ENCODE measurements around the gene CRACDL.

Gene CRACDL

DNA sequence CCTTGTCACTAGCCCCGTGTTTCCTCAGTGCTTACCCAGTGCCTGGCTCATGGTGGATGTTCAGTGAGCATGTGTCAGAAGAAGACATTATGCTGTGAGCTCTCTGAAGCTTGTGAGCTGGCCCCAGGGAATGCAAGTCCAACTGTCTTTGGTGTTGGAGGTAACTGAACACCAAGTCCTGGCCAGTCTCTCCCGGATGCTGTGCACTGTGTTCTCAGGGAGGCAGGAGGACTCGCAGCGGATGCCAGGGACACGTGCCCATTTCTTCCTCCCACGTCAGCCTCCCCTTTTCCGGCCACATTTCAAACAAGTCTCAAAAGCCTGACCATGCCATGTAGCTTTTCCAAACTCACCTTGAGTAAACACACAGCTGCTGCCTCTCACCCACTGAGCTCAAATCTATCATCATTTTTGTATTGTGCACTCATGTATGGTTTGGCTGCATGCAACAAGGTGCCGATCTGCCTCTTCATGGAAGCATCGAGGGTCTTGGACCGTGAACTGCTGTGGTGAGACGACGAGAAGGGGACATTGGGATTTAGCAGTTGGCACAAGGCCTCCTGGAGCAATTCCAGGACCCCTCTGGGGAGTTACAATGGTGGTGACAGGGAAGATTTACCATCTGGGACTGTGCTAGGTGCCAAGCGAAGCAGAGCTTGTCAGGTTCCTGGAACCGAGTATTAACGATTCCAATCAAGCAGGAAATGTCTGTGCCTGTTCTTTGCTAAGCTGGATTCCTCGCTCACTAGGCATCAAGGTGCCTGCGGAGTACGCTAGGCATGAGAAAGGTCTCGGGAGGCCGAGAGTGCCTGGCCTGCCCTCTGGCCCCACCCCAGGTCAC, 160.7 kb downstream of the CRACDL start:
- H3K9me3 Mint-ChIP-seq (ENCODE audit: low read depth) = no peaks in the 10 kb centered on the region
- H3K36me3 Mint-ChIP-seq = no peaks in the 10 kb centered on the region
- peak overlapping the region; percentile 13 for H3K27ac Mint-ChIP-seq
- H3K4me3 Mint-ChIP-seq = no peak overlapping the region
- no peaks in the 10 kb centered on the region for H3K27me3 Mint-ChIP-seq
- H3K4me1 Mint-ChIP-seq (ENCODE audit: low read depth) = peaks cover 40% of the 10 kb centered on the region

DNA sequence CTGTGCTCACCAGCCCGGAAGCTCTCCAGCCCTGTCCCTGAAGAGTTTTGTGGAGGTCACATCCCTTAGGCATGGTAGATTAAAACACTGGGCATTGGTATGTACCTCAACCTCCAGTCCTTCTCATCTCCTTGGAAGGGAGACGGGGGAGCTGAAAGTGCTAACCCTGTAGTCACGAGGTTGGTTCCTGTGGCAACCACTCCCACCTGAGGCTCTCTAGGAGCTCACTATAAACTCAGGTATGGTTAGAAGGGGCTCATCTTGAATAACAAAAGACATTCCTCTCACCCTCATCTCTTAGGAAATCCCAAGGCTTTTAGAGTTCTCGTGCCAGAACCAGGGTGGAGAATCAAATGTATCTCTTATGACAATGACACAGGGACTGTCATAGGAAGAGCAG, 162.1 kb downstream of the CRACDL start:
- no peaks in the 10 kb centered on the region for H3K9me3 Mint-ChIP-seq (ENCODE audit: low read depth)
- H3K27ac Mint-ChIP-seq = peak overlapping the region; percentile 97
- H3K36me3 Mint-ChIP-seq = no peaks in the 10 kb centered on the region
- peaks cover 55% of the 10 kb centered on the region for H3K4me1 Mint-ChIP-seq (ENCODE audit: low read depth)
- H3K27me3 Mint-ChIP-seq = no peaks in the 10 kb centered on the region
- H3K4me3 Mint-ChIP-seq = no peak overlapping the region

GRCh38 chr2:98773169-98773568, 162.9 kb downstream of the CRACDL start:
- H3K4me1 Mint-ChIP-seq (ENCODE audit: low read depth) = peaks cover 62% of the 10 kb centered on the region
- no peaks in the 10 kb centered on the region for H3K9me3 Mint-ChIP-seq (ENCODE audit: low read depth)
- no peaks in the 10 kb centered on the region for H3K36me3 Mint-ChIP-seq
- no peaks in the 10 kb centered on the region for H3K27me3 Mint-ChIP-seq
- peak overlapping the region; percentile 96 for H3K4me3 Mint-ChIP-seq
- peak overlapping the region; percentile 97 for H3K27ac Mint-ChIP-seq

- Mint-ChIP-seq H3K4me3 (peak overlapping the region; percentile 96), H3K27ac (peak overlapping the region; percentile 97), H3K36me3 (no peaks in the 10 kb centered on the region), H3K27me3 (no peaks in the 10 kb centered on the region), H3K4me1 (ENCODE audit: low read depth) (peaks cover 69% of the 10 kb centered on the region), H3K9me3 (ENCODE audit: low read depth) (no peaks in the 10 kb centered on the region)
Measured at GRCh38 chr2:98772536-98772935, 163.5 kb downstream of the CRACDL start.

DNA sequence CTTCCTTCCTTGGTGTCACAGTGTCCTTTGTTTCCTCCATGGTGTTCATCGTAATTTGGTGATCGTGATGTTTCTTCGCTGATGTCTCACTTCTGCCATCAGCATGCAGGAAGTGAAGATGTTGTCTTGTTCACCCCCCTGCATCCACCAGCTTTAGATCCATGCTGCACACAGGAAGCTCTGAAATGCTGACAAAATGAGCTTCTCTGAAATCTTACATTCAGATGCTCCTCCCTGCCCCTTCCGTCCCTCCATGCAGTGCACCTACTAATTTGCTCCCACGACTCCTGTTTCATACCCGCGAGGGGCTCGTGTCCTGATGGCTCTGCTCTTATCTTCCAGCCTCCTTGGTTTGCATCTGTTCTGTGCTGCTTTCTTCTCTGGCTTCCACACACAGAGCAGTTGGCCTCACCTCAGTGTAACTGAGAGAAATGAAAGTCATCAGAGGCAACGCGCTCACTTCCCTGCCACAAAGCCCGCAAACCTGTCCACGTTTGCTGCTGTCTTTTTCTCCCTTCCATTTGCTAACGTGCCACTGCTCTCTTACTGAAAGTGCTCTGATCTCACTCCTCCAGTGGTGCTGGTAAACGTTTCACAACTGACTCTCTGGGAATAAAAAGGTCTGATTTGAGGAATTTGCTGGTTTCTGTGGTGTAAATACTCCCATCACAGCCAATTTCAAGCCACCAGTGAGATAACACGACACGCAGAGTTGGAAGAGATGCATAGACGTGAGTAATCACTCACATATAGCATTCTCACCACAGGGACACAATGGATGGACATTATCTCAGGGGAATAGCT, 164.1 kb downstream of the CRACDL start:
- Mint-ChIP-seq H3K4me3 (peak overlapping the region; percentile 96), H3K9me3 (ENCODE audit: low read depth) (no peaks in the 10 kb centered on the region), H3K4me1 (ENCODE audit: low read depth) (peaks cover 75% of the 10 kb centered on the region), H3K27ac (peak overlapping the region; percentile 97), H3K36me3 (no peaks in the 10 kb centered on the region), H3K27me3 (no peaks in the 10 kb centered on the region)

GRCh38 chr2:98771264-98771663, 164.8 kb downstream of the CRACDL start:
- Mint-ChIP-seq H3K4me1 (ENCODE audit: low read depth) (peaks cover 81% of the 10 kb centered on the region), H3K36me3 (no peaks in the 10 kb centered on the region), H3K27ac (peak overlapping the region; percentile 97), H3K27me3 (no peaks in the 10 kb centered on the region), H3K9me3 (ENCODE audit: low read depth) (no peaks in the 10 kb centered on the region), H3K4me3 (peak overlapping the region; percentile 96)

- no peaks in the 10 kb centered on the region for H3K27me3 Mint-ChIP-seq
- no peaks in the 10 kb centered on the region for H3K36me3 Mint-ChIP-seq
- H3K4me3 Mint-ChIP-seq = peak overlapping the region; percentile 96
- H3K4me1 Mint-ChIP-seq (ENCODE audit: low read depth) = peaks cover 86% of the 10 kb centered on the region
- H3K27ac Mint-ChIP-seq = peak overlapping the region; percentile 97
- no peaks in the 10 kb centered on the region for H3K9me3 Mint-ChIP-seq (ENCODE audit: low read depth)
Measured at GRCh38 chr2:98769784-98770183, 166.2 kb downstream of the CRACDL start.

- Mint-ChIP-seq H3K36me3 (no peaks in the 10 kb centered on the region), H3K4me3 (peak overlapping the region; percentile 59), H3K27ac (peak overlapping the region; percentile 85), H3K4me1 (ENCODE audit: low read depth) (peaks cover 85% of the 10 kb centered on the region), H3K9me3 (ENCODE audit: low read depth) (no peaks in the 10 kb centered on the region), H3K27me3 (no peaks in the 10 kb centered on the region)
Measured at GRCh38 chr2:98769114-98769476, 166.9 kb downstream of the CRACDL start.

DNA sequence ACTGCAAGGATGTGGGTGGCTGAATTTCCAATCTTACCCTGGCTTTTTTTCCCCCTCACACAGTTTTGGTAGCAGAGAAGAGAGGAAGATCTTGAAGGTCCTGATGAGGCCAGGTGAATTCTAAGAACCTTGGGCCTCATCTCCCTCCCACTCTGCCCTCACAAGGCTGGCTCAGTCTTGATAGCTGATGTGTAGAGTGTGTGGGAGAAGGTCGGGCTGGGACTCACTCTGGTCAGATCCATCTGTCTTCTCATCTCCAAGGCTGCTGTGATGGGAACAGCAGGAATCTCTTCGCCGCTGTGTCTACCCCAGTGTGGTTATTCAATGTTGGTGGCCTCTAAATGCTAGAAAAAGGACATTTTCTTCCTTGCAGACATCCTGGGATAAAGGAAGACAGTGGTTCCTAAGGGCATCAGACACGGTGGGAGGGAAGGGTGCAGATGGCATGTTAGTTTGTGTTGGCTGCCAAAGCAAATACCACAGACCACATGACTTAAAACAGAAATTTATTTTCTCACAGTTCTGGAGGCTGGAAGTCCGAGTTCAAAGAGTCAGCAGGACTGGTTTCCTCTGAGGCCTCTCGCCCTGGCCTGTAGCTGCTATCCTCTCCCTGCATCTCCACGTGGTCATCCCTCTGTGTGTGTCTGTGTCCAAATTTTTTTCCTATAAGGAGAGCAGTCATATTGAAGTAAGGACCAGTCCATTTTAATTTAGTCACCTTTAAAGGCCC, 167.5 kb downstream of the CRACDL start:
- Mint-ChIP-seq H3K27ac (peak overlapping the region; percentile 85), H3K4me3 (peak overlapping the region; percentile 59), H3K9me3 (ENCODE audit: low read depth) (no peaks in the 10 kb centered on the region), H3K27me3 (no peaks in the 10 kb centered on the region), H3K36me3 (no peaks in the 10 kb centered on the region), H3K4me1 (ENCODE audit: low read depth) (peaks cover 82% of the 10 kb centered on the region)

DNA sequence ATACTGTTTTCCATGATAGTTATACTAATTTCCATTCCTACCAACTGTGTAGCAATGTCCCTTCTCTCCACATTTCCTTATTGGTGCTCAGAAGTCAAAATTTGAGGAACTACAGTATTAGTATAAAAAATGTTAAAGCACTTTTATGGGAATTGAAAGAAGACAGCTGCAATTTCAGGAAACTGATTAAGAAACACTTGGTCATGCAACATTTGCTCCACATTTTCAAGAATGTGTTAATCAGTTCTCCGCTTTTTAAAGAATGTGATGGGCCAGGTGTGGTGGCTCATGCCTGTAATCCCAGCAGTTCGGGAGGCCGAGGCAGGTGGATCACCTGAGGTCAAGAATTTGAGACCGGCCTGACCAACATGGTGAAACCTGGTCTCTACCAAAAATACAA, 171.5 kb downstream of the CRACDL start:
- Mint-ChIP-seq H3K27ac (no peak overlapping the region), H3K4me3 (no peak overlapping the region), H3K36me3 (no peaks in the 10 kb centered on the region), H3K4me1 (ENCODE audit: low read depth) (peaks cover 73% of the 10 kb centered on the region), H3K27me3 (no peaks in the 10 kb centered on the region), H3K9me3 (ENCODE audit: low read depth) (no peaks in the 10 kb centered on the region)

DNA sequence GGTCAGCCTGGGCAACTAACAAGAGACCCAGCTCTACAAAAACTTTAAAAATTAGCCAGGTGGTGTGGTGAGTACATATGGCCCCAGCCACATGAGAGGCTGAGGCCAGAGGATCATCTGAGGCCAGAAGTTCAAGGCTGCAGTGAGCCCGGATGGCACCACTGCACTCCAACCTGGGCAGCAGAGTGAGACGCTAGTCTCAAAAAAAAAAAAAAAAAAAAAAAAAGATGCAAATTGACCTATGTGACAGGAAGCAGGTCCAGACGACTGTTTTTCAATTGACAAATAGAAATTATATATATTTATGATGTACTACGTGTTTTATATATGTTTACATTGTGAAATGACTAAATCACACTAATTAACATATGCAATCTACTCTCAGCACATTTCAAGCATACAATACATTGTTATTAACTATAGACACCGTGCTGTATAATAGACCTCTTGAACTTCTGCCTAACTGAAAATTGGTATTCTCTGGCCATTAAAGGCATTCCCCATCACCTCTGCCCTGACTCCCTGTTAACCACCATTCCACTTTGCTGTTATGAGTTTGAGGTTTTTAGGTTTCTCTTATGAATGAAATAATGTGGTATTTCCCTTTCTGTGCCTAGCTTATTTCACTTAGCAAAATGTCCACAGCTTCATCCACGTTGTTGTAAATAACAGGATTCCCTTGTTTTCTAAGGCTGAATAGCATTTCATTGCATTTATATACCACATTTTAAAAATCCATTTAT, 172.6 kb downstream of the CRACDL start:
- Mint-ChIP-seq H3K4me1 (ENCODE audit: low read depth) (peaks cover 72% of the 10 kb centered on the region), H3K27ac (peak overlapping the region; percentile 18), H3K36me3 (no peaks in the 10 kb centered on the region), H3K27me3 (no peaks in the 10 kb centered on the region), H3K4me3 (no peak overlapping the region), H3K9me3 (ENCODE audit: low read depth) (no peaks in the 10 kb centered on the region)

- H3K9me3 Mint-ChIP-seq (ENCODE audit: low read depth) = no peaks in the 10 kb centered on the region
- H3K27me3 Mint-ChIP-seq = no peaks in the 10 kb centered on the region
- H3K36me3 Mint-ChIP-seq = no peaks in the 10 kb centered on the region
- H3K4me1 Mint-ChIP-seq (ENCODE audit: low read depth) = peaks cover 72% of the 10 kb centered on the region
- H3K4me3 Mint-ChIP-seq = peak overlapping the region; percentile 22
- H3K27ac Mint-ChIP-seq = peak overlapping the region; percentile 80
Measured at GRCh38 chr2:98761909-98762308, 174.1 kb downstream of the CRACDL start.

- Mint-ChIP-seq H3K9me3 (ENCODE audit: low read depth) (no peaks in the 10 kb centered on the region), H3K4me3 (peak overlapping the region; percentile 30), H3K36me3 (no peaks in the 10 kb centered on the region), H3K4me1 (ENCODE audit: low read depth) (peaks cover 67% of the 10 kb centered on the region), H3K27me3 (no peaks in the 10 kb centered on the region), H3K27ac (peak overlapping the region; percentile 80)
Measured at GRCh38 chr2:98761267-98761781, 174.7 kb downstream of the CRACDL start.
